ENCODE results near the gene TMEM51. TPM values are rescaled to one million over a fixed set of nuclear protein-coding genes. Genes with fewer than 3 reads are reported as not detected.

Gene TMEM51
- total RNA-seq, 1 experiment from 2014 or later, result 19.2 TPM

DNA sequence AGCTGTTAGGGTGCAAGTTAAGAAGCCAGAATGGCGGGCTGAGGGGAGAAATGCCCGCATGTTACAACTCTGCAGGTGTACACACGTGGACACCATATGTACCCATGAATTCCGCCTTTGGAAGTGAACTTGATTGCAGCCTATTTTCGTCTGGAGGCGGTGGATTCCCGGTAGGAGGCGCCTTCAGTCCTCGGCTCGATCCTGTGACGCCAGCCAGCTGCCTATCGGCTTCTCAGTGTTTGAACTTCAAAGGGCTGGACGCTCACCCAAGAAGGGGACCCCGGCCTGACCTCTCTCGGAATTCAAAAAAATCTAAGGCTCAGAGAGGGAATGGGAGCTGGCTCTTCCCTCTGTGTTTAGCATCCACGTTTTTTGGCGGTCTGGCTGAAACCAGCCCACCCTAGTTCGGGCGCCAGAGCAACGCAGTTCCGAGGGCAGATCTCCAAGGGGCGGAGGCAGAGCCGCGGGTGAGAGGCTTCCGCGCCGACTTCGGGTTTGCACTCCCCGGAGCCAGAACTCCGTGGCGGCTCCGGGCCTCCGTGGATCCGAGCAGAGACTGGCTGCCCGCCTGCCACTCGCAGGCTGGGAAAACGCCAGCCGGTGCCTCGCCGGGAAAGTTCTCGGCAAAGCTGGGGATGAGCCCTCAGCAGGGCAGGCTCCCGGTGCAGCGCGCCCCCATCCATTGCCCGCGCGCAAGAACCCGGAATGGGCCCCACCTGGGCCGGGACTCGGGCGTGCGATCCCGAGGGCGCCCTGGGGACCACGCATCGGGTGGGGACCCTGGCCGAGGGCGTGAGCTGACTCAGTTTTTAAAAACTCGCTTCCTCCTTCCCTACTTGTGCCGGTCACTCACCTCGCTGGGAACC is 996 bp upstream of the TMEM51 start:
- H3K27me3 ChIP-seq (replicated peaks), result no peaks in the 10 kb centered on the region
- H3K36me3 ChIP-seq, result peaks cover 7% of the 10 kb centered on the region; the same call in 1 of the 2 replicates
- peak overlapping the region; percentile 88 for H3K4me3 ChIP-seq
- H3K9me3 ChIP-seq (replicated peaks), result no peaks in the 10 kb centered on the region
- H3K4me1 ChIP-seq (replicated peaks), result peaks cover 29% of the 10 kb centered on the region
- H3K27ac ChIP-seq, result no peak overlapping the region
- peak; percentile 86 to 89 for DNase-seq (ENCODE audit: low read depth in 1 of 2, low spot score in 2 of 2)

DNA sequence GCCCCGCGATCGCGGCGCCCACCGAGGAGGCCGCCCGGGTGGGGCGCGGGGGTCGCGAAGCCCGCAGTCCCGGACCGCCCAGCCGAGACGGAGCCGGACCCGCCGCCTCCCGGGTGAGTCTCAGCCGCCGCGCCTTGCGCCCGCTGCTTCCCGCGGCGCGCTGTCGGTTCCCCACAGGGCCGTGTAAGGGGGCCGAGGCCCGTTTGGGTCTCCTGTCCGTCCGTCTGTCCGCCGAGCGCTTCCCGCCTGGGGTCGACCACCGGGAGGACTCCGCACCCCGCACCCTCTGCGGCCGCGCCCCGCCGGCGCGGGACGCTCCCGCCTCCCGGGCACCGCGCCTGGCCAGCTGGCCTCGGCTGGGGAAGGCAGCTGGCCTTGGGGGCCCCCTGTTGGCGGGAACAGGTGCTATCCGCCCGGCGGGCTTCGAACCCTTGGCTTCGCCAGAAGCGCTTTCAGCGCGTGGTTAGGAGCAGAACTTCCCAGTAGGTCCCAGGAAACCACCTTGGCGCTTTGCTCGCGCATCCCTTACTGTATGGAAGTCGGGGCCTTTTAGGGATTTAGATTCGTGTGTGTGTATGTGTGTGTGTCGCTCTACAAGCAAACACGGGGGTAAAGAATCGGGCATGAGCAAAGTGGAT is 414 bp downstream of the TMEM51 start:
- peak overlapping the region; percentile 46 for H3K27ac ChIP-seq
- H3K27me3 ChIP-seq (replicated peaks), result no peaks in the 10 kb centered on the region
- H3K9me3 ChIP-seq (replicated peaks), result no peaks in the 10 kb centered on the region
- peaks cover 40% of the 10 kb centered on the region for H3K4me1 ChIP-seq (replicated peaks)
- H3K36me3 ChIP-seq, result peaks cover 7% of the 10 kb centered on the region; the same call in 1 of the 2 replicates
- DNase-seq (ENCODE audit: low read depth in 1 of 2, low spot score in 2 of 2), result peak; percentile 76 to 84
- H3K4me3 ChIP-seq, result peak overlapping the region; percentile 88

DNA sequence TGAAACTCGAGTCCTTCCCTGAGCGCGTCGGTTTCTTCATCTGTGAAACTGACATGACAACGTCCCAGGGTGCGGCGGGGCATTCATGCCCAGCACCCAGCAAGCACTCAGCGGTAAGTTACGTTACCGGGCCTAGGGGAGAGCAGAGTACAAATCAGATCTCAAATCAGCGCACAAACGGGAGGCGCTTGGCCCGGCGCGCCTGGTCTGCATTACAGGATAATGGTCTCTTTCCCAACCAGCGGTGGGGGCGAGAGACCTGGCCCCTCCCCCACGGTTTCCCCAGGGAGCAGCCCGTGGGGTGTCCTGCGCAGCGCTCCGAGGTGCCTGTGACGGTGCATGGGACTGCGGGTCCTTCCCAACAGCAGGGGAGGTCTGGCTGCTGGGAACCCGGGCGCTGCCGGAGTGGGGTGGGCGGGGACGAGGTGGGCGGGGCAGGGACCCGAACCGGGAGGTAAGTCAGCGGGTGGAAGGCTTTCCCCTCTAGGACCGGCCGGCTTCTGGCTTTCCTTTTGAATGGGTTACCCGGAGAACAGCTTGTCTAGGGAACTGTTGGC is 1.0 kb downstream of the TMEM51 start:
- peaks cover 44% of the 10 kb centered on the region for H3K4me1 ChIP-seq (replicated peaks)
- H3K36me3 ChIP-seq, result peaks cover 7% of the 10 kb centered on the region; the same call in 1 of the 2 replicates
- no peaks in the 10 kb centered on the region for H3K27me3 ChIP-seq (replicated peaks)
- no peak overlapping the region for H3K27ac ChIP-seq
- no peaks in the 10 kb centered on the region for H3K9me3 ChIP-seq (replicated peaks)
- H3K4me3 ChIP-seq, result peak overlapping the region; percentile 88
- peak in 1 of 2 experiments; percentile 60 for DNase-seq (ENCODE audit: low read depth in 1 of 2, low spot score in 2 of 2)

DNA sequence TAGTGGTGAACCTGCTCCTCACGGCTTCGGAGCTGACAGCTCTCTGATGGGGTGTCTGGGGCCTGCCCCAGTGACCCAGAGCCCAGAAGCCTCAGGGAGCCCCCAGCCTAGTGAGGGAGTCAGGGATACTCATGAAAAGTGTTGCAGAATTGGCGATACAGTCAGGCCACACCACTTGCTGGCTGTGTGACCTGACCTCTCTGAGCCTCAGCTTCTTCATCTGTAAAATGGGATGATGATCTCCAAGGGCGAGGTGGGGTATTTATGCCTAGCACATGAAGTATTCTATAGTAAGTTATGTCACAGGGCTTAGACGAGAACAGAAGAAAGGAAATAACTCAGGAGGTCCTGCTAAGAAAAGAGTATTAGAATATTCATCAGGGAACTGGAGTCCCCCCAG is 1.6 kb downstream of the TMEM51 start:
- Histone ChIP-seq H3K4me1 (replicated peaks) (peaks cover 44% of the 10 kb centered on the region), H3K9me3 (replicated peaks) (no peaks in the 10 kb centered on the region), H3K27me3 (replicated peaks) (no peaks in the 10 kb centered on the region), H3K27ac (no peak overlapping the region), H3K36me3 (peaks cover 7% of the 10 kb centered on the region; the same call in 1 of the 2 replicates), H3K4me3 (no peak overlapping the region)
- DNase-seq (ENCODE audit: low read depth in 1 of 2, low spot score in 2 of 2), result no peak

DNA sequence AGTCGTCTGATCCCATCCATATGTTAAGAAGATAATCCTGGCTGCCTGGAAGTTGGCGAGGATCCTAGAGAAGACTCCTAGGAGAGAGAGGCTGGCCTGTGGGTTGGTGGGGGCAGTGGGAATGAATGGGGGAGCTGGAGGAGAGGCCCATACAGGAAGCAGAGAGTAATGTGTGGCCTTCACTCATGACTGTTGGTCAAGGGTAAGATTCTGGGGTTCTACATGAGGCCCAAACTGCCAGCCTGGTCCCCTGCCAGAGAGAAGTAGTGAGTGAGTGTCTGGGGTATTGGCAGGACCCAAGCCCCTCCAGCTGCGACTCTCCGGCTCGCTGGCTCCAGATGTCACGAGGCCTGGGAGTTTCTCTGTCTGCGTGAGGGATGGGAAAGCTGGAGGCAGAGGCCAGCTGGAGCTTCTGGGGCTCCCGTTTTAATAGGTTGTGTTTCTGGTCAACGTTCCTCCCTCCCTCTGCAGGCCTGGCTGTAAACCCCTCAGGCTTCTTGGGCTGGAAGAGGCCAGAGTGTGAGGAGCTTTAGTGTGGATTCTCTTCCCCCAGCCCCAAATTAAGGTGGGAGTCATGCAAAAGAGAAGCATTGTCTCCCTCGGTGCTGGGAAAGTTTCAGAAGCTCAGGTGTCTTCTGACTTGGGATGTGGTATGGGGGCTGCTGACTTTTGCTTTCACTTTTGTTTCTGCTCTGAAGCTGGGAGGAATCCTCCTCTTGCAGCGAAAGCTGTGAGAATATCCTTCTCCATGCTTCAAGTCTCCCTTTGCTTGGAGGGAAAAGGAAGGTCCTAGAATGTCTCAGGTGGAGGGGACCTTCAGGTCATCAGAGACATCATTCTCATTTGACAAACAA is 2.6 kb downstream of the TMEM51 start:
- H3K27ac ChIP-seq, result no peak overlapping the region
- H3K27me3 ChIP-seq (replicated peaks), result no peaks in the 10 kb centered on the region
- no peak overlapping the region for H3K4me3 ChIP-seq
- H3K4me1 ChIP-seq (replicated peaks), result peaks cover 44% of the 10 kb centered on the region
- DNase-seq (ENCODE audit: low read depth in 1 of 2, low spot score in 2 of 2), result no peak
- H3K9me3 ChIP-seq (replicated peaks), result no peaks in the 10 kb centered on the region
- peaks cover 7% of the 10 kb centered on the region; the same call in 1 of the 2 replicates for H3K36me3 ChIP-seq

DNA sequence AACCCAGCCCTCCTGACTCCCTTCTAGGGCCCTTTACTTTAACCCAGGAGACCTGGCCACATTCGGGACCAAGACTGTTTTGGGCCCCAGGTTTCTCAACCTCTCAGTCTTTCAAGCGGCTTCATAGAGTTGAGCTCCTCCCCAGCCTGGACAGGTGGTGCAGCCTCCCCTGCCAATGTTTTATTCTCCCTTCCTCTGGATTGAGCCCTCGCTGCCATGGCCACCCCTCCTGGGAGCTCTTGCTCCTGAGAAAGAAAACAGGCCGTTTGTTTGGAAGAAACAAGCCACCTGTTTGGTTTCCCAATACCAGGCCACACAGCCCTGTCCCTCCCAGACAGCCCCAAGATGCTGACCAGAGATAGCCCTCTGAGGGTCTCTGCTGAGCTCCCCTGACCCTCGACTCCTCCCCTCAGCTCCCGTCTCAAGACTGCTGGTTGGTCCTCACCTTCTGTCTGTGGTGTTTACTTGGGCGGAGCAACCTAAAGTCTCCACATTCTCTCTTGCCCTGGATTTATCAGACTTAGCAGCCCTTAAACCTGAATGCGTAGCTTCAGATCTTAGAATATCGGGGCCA is 3.3 kb downstream of the TMEM51 start:
- Histone ChIP-seq H3K27me3 (replicated peaks) (no peaks in the 10 kb centered on the region), H3K4me3 (no peak overlapping the region), H3K27ac (no peak overlapping the region), H3K4me1 (replicated peaks) (peaks cover 44% of the 10 kb centered on the region), H3K36me3 (peaks cover 7% of the 10 kb centered on the region; the same call in 1 of the 2 replicates), H3K9me3 (replicated peaks) (no peaks in the 10 kb centered on the region)
- no peak for DNase-seq (ENCODE audit: low read depth in 1 of 2, low spot score in 2 of 2)

DNA sequence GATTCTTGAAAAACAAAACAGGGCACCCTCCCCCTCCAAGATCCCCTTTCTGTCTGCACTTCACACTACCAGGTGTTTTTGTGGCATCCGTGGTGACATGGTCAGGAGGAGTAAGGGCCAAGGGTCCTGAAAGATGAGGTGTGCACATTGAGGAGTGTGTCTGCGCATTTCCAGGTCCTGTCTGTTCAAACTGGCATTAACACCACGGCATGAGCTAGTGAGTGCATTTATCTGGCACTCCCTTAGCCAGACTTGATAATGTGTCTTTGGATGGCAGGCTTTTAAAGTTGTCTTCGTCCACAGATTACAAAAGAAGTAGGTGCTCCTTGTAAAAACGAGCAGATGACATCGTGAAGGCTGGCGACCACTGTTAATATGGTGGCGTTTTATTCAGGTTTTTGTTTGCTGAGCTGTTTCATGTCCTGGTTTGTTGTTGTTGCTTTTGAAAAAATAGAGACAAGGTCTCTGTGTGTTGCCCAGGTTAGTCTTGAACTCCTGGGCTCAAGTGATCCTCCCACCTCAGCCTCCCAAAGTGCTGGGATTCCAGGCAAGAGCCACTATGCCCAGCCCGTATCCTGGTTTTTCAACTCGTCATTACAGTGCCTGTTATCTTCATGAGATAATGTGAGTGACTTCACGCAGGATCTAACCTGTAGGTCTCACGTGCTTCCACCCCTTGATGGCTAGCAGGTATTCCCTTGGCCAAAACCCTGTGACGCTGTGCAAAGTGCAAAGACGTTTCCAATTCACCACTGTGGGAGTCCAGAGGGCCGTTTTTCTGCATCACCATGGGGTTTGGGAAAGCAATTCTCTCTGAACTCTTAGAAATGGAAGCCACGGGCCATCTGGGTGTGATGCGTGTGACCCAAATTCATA is 4.2 kb downstream of the TMEM51 start:
- Histone ChIP-seq H3K27ac (no peak overlapping the region), H3K4me3 (no peak overlapping the region), H3K9me3 (replicated peaks) (no peaks in the 10 kb centered on the region), H3K27me3 (replicated peaks) (no peaks in the 10 kb centered on the region), H3K4me1 (replicated peaks) (peaks cover 41% of the 10 kb centered on the region), H3K36me3 (peaks cover 7% of the 10 kb centered on the region; the same call in 1 of the 2 replicates)
- no peak for DNase-seq (ENCODE audit: low read depth in 1 of 2, low spot score in 2 of 2)

DNA sequence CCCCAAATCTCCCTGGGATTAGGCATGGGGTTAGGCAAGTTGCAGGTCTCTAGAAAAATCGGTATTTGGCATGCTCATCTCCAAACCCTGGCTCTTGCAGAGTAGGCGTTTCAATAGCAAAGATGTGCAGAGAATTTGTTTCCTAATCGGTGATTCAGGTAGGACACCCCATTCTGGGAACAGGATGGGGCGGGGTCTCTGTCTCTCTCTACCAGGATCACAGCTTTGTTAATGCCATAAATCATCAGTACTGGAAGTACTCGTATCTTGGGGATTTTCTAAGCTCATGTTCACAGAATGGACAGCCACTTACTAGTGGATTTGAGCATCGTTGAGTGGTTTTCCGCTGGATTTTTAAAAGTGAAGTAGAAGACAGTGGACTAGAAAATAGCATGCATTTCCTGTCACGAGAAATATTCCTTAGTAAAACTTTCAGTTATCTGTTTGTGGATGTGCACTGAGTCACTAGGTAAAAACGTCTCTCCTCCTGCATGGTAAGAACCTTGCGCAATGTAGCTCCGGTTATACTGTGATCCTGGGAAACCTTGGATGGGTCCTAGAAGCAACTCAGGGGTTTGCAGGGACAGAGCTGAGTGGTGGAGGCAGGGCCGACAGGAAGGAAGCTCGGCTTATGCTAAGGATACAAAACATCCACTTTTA is 5.1 kb downstream of the TMEM51 start:
- Histone ChIP-seq H3K4me3 (no peak overlapping the region), H3K4me1 (replicated peaks) (peaks cover 33% of the 10 kb centered on the region), H3K36me3 (peaks cover 6% of the 10 kb centered on the region; the same call in 1 of the 2 replicates), H3K27ac (peak overlapping the region; percentile 27; the same call in 1 of the 2 replicates), H3K27me3 (replicated peaks) (no peaks in the 10 kb centered on the region), H3K9me3 (replicated peaks) (no peaks in the 10 kb centered on the region)
- DNase-seq (ENCODE audit: low read depth in 1 of 2, low spot score in 2 of 2), result no peak

DNA sequence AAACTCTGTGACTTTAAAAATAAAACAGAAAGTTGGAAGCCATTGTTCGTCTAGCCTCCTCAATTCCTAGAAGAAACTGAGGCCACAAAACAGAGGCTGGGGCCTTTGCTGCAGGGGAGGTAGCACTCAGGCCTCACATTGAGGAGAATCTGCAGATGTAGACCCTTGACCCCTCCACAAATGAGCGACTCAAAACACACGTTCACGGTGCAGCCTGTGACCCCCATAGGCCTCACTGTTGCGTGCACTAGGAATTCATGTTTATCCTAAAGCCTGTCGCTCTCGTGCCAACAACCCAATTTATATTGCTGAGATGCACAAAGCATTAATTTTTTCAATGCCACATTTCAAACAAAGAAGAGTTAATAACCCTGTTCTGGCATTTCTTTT is 5.6 kb downstream of the TMEM51 start:
- Histone ChIP-seq H3K36me3 (peaks cover under 1% of the 10 kb centered on the region; the same call in 1 of the 2 replicates), H3K4me1 (replicated peaks) (peaks cover 30% of the 10 kb centered on the region), H3K9me3 (replicated peaks) (no peaks in the 10 kb centered on the region), H3K4me3 (no peak overlapping the region), H3K27ac (peak overlapping the region; percentile 27; the same call in 1 of the 2 replicates), H3K27me3 (replicated peaks) (no peaks in the 10 kb centered on the region)
- DNase-seq (ENCODE audit: low read depth in 1 of 2, low spot score in 2 of 2), result no peak

DNA sequence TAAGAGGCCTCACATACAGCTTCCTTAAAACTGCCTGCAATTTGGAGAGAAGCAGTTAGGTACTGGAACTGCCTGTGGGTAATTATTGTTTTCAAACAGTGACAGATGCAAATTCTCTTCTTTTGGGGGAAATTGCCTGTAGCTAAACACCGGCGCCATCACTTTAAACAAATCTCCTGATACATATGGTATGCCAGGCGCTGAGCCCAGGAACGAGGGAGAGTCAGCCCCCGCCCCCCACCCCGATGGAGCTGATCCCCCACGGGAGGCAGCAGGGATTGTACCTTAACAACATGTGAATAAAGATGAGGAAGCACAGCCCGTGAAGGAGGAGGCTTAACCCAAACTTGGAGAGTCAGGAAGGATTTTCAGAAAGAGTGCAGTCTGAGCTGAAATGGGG is 7.1 kb downstream of the TMEM51 start:
- DNase-seq (ENCODE audit: low read depth in 1 of 2, low spot score in 2 of 2), result no peak
- Histone ChIP-seq H3K27me3 (replicated peaks) (no peaks in the 10 kb centered on the region), H3K27ac (no peak overlapping the region)

DNA sequence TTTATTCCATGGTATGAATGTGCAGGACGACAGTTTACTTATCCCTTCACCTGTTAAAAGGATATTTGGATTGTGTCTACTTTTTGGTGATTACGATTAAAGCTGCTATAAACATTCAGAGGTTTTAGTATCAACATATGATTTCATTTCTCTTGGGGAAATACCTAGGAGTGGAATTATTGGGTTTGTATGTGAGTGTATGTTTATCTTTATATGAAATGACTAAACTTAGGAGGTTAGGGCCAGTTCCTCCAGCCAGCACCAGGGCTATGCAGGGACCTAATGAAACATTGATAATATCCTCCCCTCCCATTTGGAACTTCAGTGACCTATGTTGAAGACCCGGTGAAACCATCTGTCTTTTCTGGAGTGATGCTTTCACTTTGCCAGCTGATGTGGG is 13.8 kb downstream of the TMEM51 start:
- H3K4me3 ChIP-seq, result no peak overlapping the region
- no peaks in the 10 kb centered on the region for H3K27me3 ChIP-seq (replicated peaks)
- no peak overlapping the region for H3K27ac ChIP-seq
- peaks cover 23% of the 10 kb centered on the region for H3K4me1 ChIP-seq (replicated peaks)
- no peaks in the 10 kb centered on the region for H3K9me3 ChIP-seq (replicated peaks)
- no peaks in the 10 kb centered on the region for H3K36me3 ChIP-seq
- peak in 1 of 2 experiments; percentile 25 for DNase-seq (ENCODE audit: low read depth in 1 of 2, low spot score in 2 of 2)

More for the DNA sequence above, 7.1 kb downstream of the TMEM51 start:
- Histone ChIP-seq H3K4me3 (no peak overlapping the region), H3K4me1 (replicated peaks) (peaks cover 22% of the 10 kb centered on the region), H3K9me3 (replicated peaks) (no peaks in the 10 kb centered on the region), H3K36me3 (no peaks in the 10 kb centered on the region)

DNA sequence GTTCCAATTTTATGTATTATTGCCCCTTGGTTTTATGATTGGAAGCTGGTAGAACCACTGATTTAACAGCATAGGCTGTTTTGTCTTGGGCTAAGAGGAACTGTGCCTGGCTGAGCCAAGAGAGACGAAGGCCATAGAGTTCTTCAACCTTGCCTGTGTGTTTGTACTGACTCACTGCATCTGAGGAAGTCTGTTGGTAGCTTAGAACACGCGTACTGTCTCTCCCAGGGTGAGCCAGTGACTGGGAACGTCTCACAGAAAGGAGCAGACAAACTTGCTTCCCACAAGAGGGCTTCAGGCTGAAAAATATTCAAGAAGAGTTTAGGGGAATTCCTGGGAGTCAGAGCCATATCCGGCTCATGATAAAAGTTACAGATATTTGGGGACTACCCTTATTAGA is 14.9 kb downstream of the TMEM51 start:
- peaks cover 27% of the 10 kb centered on the region for H3K4me1 ChIP-seq (replicated peaks)
- no peaks in the 10 kb centered on the region for H3K36me3 ChIP-seq
- peak; percentile 68 to 79 for DNase-seq (ENCODE audit: low read depth in 1 of 2, low spot score in 2 of 2)
- no peaks in the 10 kb centered on the region for H3K27me3 ChIP-seq (replicated peaks)
- H3K27ac ChIP-seq, result peak overlapping the region; percentile 66
- no peaks in the 10 kb centered on the region for H3K9me3 ChIP-seq (replicated peaks)
- H3K4me3 ChIP-seq, result no peak overlapping the region
